C4-2B (cell line): ENCODE results near the gene ZC3H15.

Source experiments
- CTCF ChIP-seq: fragments of 450-650 bp; conservative IDR thresholded peaks from 2 replicates; pipeline ENCODE4 v1.5.1; 2017; ENCODE audit warnings: mild to moderate bottlenecking
- ZFX ChIP-seq: fragments of 450-650 bp; IDR thresholded peaks from 2 replicates; pipeline ENCODE4 v1.6.1; 2017

- TF ChIP-seq CTCF (no peak), ZFX (no peak)
Measured at GRCh38 chr2:186532891-186533290, 46.8 kb downstream of the ZC3H15 start.
